Measurements from ENCODE around the gene TNFRSF18. TPM values are rescaled to one million over a fixed set of nuclear protein-coding genes. Genes with fewer than 3 reads are reported as not detected.
"Not testable (repeated sequence)": the region's sequence is repeated elsewhere in the genome, so short reads cannot be mapped to it uniquely, and the experiment has no call there.

The TNFRSF18 gene
- total RNA-seq, 1 donor from 2014 or later = 175 TPM

DNA sequence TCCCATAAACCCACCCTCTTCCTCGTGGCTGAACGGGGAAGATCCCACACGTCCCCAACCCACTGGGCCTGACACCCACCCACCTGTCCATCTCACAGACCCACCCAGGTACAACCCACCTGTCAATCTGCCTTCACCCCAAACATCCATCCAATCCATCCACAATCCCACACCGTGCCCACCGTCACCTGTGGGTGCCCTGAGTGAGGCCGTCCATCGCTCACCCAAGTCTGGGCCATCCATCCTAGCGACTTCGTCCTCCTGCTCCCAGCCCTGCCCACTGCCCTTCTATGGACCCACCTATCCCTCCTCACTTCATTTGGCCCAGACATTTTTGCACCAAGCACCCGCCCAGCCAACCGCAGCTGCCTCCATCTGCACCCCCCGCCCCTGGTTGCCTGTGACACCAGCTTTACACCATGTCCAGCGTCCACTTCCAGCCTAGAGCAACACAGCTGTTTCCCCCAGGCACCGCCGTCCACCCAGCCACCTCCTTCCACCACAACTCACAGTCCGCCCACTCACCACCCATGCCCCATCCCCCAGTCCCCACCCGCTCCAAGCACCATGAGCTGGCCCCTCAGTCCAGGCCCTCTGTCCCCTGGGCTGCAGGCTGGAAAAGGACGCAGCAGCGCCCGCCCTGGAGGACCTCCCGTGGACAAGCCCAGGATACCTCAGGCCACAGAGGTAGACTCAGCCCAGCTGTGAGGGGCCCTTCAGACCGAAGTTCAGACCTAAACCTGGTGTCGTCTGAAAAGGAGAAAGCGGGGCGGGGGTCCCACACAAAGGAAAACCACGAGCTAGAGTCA lies 25.1 kb downstream of the TNFRSF18 start:
- intact Hi-C loops (cut with micrococcal nuclease) = no loop called here

DNA sequence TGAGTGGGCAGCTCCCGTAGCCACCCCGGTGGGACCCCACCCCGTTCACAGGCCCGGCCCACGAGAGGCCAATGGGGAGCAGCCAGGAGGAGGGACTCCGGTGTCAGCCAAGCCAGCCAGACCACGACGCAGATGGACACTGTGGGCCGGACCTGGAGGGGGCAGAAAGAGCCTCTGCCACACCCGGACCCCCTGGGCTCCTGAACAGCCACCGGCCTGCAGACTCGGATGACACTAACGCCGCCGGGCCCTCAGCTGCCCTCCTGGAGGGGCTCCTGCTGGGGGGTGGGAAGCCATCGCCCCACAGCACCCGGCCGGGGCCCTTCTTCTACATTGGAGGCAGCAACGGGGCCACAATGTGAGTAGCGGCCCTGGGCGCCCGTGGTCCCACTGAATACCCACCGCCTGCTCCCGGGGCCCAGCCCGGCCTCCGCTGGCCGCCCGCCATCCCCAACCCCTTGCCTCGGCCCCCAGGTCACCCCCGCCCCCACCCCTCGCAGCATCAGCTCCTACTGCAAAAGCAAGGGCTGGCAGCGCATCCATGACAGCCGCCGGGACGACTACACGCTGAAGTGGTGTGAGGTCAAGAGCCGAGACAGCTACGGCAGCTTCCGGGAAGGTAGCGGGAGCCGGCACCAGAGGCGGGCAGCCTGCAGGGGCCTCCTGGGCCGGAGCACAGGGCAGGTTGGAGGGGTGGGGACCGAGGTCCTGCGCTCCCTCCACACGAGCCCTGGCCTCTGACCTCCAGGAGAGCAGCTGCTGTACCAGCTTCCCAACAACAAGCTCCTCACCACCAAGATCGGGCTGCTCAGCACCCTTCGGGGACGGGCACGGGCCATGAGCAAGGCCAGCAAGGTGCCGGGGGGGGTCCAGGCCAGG lies 26.2 kb downstream of the TNFRSF18 start:
- intact Hi-C loops (cut with micrococcal nuclease) = no loop called here

DNA sequence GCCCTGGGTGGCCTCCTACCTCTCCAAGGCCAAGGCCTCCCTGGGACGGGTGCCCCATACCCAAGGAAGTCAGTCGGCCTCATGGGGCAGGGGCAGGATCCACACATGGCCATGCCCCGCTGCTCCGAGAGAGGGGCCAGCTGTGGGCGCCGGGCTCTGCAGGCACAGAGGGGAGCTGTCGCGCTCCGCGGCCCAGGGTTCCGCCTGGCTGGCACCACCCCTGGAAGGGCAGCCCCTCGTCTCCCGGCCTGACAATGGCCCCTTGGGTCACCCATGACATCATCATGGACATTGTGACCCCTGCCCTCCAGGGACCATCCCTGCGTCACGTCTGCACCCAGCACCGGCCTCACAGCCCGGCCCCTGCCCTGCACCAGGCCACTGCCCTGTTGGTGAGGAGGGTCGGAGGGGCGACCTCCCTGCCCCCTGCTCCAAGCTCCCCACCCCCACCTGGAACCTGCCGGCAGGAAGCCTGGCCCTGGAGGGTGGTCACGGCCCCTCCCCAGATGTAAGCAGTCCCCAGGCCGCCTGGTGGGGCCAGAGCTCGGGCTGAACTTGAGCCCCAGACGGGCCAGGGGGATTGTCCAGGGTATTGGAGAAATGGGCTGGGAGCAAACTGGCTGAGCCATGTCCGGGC lies 26.9 kb downstream of the TNFRSF18 start:
- intact Hi-C loops (cut with micrococcal nuclease) = no loop called here

DNA sequence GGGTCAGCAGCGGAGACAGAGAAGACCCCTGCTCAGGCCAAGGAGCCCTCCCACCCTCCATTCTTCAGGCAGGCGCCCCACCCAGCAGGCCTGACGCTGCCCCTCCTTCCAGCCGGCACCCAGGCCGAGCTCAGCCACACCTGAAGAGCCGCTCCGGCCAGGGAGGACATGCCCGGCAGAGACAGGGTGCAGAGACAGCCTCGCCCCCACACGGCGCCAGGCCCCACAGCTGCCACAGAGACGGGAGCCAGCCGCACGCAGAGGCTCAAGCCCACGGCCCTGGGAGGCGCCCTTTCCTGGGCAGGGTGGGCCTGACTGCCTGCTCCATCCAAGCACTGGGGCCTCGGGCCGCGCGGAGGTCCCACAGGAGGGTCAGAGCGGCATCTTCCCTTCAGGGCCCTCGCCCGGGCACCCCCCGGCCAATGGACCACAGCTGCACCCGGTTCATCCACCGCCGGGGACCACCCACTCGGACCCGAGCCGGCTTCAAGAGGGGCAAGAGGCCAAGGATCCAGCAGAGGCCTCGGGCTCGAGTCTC lies 27.5 kb downstream of the TNFRSF18 start:
- intact Hi-C loops (cut with micrococcal nuclease) = no loop called here

DNA sequence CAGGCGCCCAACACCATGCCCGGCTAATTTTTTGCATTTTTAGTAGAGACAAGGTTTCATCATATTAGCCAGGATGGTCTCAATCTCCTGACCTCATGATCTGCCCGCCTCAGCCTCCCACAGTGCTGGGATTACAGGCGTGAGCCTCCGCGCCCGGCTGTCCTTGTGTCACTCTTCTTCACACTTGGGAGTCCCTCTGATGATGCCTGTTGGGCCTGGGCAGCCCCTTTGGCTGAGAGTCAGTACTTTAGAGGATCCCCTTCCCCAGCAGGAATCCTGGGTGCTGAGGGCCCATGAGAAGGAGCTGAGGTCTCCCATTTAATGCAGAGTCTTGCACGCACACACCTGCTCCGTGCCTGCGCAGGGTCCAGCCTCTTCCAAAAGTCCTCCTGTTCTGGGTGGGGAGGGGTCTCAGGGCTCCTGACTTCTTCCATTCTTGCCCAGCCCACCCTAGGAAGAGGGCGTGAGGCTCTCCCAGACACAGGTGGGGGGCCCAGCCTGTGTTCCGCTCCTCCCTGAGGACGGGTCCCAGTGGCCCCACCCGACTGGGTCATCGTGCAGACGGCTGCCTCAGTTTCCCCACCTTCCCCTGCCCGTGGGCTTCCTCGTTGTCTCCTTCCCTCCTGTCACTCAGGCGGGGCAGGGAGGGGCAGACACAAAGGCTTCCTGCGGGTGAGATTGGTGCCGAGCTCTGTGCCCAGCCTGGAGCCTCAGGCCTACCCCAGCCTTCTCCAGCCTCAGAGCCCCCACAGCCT lies 28.8 kb downstream of the TNFRSF18 start:
- intact Hi-C loops (cut with micrococcal nuclease) = no loop called here

DNA sequence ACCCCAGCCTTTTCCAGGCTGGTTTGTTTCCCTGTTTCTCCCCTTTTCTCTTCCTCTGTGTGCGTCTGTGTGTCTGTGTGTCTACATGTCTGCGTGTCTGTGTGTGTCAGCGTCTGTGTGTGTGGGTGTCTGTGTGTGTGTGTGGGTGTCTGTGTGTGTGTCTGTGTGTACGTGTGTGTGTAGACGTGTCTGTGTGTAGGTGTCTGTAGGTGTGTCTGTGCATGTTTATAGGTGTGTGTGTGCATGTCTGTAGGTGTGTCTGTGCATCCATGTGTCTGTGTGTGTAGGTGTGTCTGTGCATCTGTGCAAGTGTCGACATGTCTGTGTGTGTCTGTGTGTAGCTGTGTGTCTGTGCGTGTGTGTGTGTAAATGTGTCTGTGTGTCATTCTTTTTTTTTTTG lies 29.5 kb downstream of the TNFRSF18 start:
- intact Hi-C loops (cut with micrococcal nuclease) = no loop called here

DNA sequence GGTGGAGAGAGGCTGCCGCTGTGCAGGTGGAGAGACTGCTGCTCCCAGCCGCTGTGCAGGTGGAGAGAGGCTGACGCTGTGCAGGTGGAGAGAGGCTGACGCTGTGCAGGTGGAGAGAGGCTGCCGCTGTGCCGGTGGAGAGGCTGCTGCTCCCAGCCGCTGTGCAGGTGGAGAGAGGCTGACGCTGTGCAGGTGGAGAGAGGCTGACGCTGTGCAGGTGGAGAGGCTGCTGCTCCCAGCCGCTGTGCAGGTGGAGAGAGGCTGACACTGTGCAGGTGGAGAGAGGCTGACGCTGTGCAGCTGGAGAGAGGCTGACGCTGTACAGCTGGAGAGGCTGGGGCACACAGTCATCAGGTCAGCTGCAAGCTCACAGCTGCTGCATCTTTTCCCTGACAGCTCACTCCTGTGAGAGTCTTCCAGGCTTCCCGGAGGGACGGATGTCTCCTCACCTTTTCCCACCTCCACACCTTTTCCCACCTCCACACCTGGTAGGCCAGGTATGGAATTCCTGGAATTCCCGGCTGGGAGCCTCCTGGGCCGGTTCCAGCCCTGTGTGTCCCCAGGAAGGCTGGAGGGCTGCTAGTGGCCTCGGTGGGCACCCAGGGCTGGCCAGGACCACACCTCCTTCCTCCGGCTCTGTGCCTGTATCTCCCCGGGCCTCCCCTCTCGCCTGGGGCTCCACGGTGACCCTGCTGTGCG lies 30.2 kb downstream of the TNFRSF18 start:
- intact Hi-C loops (cut with micrococcal nuclease) = not testable (repeated sequence)

DNA sequence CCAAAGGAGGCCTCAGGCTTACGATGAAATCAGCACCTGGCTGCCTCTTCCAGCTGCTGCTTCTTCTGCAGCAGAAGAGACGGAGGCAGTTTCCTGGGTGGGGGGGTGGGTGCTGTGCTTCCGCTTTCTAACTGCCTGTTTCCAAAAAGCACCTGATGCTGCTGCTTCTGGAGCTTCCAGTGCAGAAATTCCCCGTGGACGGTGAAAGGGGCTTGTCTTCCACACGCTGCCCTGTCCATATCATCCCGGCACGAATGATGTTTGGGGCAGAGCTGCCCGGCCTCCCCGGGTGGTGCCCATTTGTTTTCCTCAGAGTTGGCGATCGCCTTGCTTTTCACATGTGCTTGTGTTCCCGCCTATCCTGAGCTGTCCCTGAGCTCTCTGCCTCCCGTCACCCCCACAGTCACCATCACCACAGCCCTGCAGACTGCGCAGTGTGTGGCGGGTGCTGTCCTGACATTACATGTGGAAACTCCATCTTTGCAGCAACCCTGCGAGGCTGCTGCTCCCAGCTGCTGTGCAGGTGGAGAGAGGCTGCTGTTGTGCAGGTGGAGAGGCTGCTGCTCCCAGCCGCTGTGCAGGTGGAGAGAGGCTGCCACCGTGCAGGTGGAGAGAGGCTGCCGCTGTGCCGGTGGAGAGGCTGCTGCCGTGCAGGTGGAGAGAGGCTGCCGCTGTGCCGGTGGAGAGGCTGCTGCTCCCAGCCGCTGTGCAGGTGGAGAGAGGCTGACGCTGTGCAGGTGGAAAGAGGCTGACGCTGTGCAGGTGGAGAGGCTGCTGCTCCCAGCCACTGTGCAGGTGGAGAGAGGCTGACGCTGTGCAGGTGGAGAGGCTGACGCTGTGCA lies 30.9 kb downstream of the TNFRSF18 start:
- intact Hi-C loops (cut with micrococcal nuclease) = loop anchor here (1.0 kb wide), 1 partner anchor 39 kb away; the partner anchor contains the start of gene TNFRSF4

DNA sequence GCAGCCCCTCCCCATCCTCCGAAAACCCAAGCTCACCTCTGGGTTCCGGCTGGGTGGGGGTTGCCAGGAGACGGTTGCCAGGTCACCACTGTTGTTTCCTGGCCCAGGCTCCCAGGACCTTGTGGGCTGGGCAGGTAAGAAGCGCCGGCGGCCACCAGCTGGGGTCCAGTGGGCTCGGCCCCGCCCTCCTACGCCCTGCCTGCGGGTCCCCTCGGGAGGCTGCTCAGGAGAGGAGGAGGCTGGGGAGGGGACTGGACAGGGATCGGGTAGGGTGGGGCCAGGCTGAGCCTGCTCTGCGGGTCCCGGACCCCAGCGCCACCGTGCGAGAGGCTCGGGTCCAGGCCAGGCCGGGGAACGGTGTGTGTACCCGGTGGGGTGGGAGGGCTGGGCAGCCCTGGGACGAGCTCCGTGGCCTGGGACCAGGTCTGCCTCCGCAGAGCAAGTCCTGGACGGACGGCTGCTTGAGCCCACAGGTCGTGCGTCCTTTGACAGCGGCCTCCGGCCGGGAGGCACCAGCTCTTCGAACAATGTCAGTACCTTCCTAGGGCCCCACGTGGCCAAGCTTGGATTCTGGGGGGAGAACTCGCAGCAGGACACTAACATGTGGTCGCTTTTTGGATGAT lies 32.5 kb downstream of the TNFRSF18 start, which contains the start of gene TTLL10:
TSS of gene TTLL10 (plus strand) at position 88 of the 623 bp plus-strand sequence. CDS start 5,336 bp downstream, outside the sequence.
- intact Hi-C loops (cut with micrococcal nuclease) = loop anchor here (1.0 kb wide), 1 partner anchor 111 kb away; no protein-coding TSS in a partner anchor

DNA sequence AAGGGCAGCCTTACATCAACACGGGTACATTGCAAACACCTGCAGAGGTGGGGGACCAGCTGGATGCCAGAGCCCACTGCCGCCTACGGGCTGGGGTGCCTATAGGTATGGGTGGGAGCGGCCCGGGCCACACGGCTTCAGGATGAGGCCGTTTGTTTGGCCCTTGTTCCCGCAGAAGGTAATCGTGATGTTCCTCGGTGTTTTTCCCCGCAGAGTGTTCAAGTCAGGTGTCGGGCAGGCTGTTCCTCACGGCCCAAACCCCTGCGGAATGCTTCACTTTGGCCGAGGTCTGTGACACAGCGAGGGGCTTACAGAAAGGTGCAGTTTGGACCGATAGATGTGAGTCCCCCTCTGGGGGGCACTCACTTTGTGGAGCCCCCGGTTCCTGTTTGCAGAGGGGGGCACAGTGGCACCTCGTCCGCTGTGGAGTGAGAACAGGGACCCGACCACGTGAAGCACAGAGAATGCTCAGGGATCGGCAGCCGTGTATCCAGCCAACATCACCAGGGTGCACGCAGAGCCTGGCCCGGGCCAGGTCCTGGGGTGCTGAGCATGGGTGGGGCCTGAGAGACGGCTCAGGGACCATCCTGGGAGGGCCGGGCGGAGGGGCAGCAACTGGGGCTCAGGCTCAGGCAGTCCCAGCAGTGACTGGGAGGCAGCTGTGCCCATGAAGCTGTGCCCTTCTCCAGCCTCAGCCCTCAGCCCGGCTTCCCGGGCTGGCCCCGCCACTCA lies 33.2 kb downstream of the TNFRSF18 start:
- intact Hi-C loops (cut with micrococcal nuclease) = loop anchor here (1.0 kb wide), 1 partner anchor 110 kb away; no protein-coding TSS in a partner anchor

DNA sequence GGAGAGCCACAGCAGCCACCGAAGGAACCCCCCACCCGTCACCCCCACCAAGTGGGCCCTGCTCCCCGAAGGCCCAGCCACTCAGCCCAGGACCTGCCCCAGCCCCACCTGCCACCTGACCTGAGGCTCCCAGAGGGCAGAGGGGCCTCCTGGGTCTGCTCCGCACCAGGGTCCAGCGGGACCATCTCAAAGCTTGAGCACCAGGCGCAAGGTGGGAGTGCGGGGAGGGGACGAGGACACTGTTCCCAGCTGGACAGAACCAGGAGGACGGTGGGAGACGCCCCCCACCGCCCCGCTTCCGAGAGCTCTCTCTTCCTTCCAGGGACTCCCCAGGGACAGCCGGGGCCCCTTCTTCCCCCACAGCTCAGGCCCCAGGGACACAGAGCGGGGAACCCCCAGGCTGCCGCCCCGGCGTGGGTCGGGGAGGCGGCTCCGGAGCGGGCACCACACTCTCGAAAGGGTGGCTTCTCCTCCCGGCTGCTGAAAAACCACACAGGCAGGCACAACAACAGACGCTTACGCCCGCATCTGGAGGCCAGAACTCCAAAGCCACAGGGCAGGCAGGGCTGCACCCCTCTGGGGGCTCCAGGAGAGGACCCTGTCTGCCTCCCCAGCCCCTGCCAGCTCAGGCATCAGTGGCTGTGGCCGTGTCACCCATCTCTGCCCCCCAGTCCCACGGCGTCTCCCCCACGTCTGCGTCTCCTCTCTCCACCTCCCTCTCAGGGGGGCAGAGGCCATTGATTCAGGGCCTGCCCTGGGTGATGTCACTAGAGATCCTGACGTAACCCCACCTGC lies 34.6 kb downstream of the TNFRSF18 start:
- intact Hi-C loops (cut with micrococcal nuclease) = no loop called here

DNA sequence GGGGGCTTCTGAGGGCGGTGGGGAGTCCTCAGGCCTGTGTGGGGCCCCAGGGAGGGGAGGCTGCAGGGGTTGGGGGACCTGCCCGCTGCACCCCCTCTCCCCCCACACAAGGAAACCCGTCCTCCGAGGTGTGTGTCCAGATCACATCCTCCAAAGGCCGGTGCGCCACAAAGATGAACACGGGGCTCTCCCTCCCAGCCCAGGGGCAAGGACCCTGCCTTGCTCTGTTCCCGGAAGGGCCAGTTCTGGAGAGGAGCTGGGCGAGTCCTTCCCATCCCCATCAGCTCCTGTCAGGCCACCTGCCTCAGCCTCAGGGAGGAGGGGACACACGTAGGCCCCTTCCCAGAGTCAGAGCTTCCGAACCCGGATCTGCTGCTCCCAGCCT lies 35.2 kb downstream of the TNFRSF18 start:
- intact Hi-C loops (cut with micrococcal nuclease) = no loop called here

DNA sequence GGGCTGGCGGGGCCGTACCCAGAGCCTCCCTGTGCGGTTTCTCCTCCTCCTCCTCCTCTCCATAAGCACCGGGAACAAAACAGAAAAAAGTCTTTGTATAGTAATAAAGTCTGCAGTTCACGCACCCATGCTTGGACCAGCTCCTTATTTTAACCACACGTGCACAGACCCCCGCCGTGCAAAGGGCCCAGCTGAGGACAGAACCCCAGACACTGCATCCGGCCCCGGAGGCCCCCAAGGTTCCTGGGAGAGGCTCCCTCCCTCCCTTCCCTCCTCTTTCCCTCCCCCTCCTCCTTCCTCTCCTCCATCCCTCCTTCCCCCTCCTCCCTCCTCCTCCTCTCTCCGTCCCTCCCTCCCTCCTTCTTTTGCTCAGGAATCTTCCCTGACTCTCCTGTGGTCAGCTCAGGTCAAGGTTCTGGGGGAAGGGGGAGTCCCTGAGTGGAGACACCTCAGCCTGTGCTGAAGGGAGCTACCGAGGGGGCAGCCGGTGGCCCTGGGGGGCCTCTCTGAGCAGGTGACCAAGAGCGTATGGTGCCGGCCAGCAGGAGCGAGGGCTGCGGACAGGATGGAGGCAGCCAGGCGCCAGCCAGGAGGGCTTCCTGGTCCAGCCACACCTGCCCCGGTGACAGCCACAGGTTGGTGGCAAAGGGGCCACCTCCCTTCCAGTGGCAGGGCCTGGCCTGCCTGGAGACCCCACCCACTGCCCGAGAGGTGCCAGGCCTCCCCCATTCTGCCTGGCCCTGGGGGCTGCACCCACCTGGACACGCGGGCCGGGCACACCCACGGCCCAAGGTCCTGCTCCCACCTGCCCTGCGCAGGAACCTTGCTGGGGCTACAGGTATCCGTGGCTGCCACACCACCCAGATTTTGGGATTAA lies 35.9 kb downstream of the TNFRSF18 start:
- intact Hi-C loops (cut with micrococcal nuclease) = no loop called here

DNA sequence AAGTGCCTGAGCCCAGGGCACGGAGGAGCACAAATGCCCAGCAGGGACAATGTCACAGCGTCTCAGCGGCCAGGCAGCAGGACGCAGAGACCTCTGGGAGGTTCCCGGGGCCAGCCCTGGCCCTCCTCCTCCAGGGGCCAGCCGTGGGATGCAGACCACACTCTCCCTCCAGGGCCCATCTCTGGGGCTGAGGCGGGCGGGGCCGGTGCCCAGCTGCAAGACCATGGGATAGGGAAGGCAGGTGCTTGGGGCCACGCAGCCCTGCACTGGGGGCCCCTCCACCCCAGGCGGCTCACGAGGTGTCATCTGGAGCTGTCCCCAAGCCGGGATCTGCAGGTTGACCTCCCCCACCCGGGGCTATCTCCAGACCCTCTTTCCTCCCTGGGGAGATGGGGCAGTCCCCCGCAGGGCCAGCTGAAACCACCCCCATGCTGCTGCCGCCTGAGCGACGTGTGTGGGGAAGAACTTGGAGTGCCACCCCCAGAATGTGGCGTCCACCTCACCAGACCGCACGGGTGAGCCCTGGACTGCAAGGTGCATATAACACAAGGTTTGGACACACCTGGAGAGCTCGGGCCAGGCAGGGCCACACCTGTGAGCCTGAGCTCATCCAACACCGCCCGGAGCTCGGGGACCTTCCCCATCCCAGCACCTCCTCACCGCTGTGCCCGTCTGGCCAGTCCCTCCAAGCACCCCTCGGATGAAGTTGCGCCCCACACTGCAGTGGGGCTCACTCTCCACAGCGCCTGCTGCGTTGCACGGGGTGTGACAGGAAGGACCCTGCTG lies 36.8 kb downstream of the TNFRSF18 start:
- intact Hi-C loops (cut with micrococcal nuclease) = no loop called here
